ENCODE measurements around the gene BTBD2.

DNA sequence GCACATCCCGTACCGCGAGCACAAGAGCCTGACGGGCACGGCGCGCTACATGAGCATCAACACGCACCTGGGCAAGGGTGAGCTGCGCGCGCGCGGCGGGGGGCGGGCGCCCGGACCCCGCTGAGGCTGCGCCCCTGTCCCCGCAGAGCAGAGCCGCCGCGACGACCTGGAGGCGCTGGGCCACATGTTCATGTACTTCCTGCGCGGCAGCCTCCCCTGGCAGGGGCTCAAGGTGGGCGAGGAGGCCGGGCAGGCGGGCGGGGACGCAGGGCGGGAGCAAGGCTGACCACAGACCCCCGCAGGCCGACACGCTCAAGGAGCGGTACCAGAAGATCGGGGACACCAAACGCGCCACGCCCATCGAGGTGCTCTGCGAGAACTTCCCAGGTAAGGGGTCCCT is 36.5 kb downstream of the BTBD2 start:
- no peak for TF ChIP-seq CTCF (IDR thresholded peaks at IDR 0.05; ENCODE audit: low read depth, low read length, missing input control)
- TF ChIP-seq, protein P1, sequence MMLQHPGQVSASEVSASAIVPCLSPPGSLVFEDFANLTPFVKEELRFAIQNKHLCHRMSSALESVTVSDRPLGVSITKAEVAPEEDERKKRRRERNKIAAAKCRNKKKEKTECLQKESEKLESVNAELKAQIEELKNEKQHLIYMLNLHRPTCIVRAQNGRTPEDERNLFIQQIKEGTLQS (IDR thresholded peaks at IDR 0.05) = no peak
- TF ChIP-seq, protein P2, sequence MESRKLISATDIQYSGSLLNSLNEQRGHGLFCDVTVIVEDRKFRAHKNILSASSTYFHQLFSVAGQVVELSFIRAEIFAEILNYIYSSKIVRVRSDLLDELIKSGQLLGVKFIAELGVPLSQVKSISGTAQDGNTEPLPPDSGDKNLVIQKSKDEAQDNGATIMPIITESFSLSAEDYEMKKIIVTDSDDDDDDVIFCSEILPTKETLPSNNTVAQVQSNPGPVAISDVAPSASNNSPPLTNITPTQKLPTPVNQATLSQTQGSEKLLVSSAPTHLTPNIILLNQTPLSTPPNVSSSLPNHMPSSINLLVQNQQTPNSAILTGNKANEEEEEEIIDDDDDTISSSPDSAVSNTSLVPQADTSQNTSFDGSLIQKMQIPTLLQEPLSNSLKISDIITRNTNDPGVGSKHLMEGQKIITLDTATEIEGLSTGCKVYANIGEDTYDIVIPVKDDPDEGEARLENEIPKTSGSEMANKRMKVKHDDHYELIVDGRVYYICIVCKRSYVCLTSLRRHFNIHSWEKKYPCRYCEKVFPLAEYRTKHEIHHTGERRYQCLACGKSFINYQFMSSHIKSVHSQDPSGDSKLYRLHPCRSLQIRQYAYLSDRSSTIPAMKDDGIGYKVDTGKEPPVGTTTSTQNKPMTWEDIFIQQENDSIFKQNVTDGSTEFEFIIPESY (IDR thresholded peaks at IDR 0.05) = no peak

Data from liver (tissue), 3 donors.